ENCODE data around the gene SPART.

The SPART gene

DNA sequence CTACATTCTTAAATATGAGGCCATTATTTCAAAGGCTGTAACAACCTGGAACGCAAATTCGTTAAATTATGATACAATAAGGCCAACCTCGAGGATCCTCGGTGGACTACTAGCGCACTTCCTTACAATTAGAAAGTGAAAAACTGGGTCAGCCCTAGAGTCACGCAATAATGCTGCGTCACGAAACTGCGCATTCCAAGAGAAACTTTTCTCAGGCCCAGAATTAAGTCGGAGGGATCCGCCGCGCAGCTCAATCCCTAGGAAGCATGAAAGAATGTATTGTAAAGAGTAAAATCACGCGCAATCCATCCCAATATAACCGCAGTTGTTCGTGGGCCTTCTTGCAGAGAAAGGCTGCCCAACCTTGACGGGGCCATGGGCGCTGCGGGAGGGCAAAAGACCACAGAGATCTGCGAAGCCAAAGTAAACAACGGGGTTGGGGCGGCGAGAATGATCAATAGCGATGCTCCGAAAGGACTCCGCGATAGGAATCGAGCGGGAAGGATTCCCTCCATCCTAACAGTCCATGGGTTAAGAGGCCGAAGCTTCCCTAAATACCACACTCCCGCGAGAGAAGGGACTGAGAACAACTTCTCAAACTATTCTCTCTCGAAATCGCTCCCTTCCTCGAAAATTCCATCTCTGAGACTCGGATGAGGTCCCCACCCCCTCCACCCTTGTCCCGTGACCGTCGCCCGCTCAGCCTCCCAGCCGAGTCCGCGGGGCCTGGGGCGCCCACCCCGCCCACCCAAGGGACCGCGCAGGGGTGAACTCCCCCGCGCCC, 564 bp downstream of the SPART start:
- no CpG with 5 or more reads among the region's 50 CpGs for WGBS (ENCODE audit: extremely low coverage, insufficient coverage, insufficient read length)
- Histone ChIP-seq H2AFZ (ENCODE audit: insufficient read depth, low read length, poor library complexity) (peak overlapping the region; percentile 96), H2BK120ac (ENCODE audit: insufficient read depth, low read length, poor library complexity) (peak overlapping the region; percentile 93), H2AK5ac (ENCODE audit: low read length) (no peak overlapping the region), H4K91ac (ENCODE audit: low read depth, low read length) (peak overlapping the region; percentile 97), H3K4me3 (ENCODE audit: low read depth, low read length) (peak overlapping the region; percentile 85), H3K4ac (ENCODE audit: low read depth, low read length) (peak overlapping the region; percentile 88), H3K4me1 (ENCODE audit: control insufficient read depth in 1 of 2, insufficient read depth in 2 of 2, low read length in 2 of 2) (peaks cover 3 to 5% of the 10 kb centered on the region in 2 experiments), H3K27ac (ENCODE audit: low read depth, low read length) (peak overlapping the region; percentile 97), H3K9me3 (ENCODE audit: insufficient read depth, low read depth, low read length) (no peaks in the 10 kb centered on the region), H3K4me2 (ENCODE audit: low read length) (peak overlapping the region; percentile 80), H3K79me2 (ENCODE audit: control insufficient read depth, insufficient read depth, low read length, poor library complexity) (peaks cover 12% of the 10 kb centered on the region), H3K36me3 (ENCODE audit: control insufficient read depth in 1 of 2, insufficient read depth in 2 of 2, low read length in 2 of 2) (no peaks in the 10 kb centered on the region), H3K14ac (ENCODE audit: low read length) (peak overlapping the region; percentile 85), H4K12ac (ENCODE audit: low read depth, low read length) (peak overlapping the region; percentile 95), H3K18ac (ENCODE audit: low read length) (peak overlapping the region; percentile 93), H3K23ac (ENCODE audit: low read length) (no peak overlapping the region), H2BK12ac (ENCODE audit: low read length) (peak overlapping the region; percentile 0), H2BK5ac (ENCODE audit: low read depth, low read length, poor library complexity) (peak overlapping the region; percentile 99), H3K79me1 (ENCODE audit: low read length) (peaks cover 17% of the 10 kb centered on the region), H3K27me3 (ENCODE audit: insufficient read depth, low read length) (no peaks in the 10 kb centered on the region), H3K9ac (ENCODE audit: low read length) (peak overlapping the region; percentile 94), H4K8ac (ENCODE audit: low read depth, low read length) (peak overlapping the region; percentile 98)
- peak; percentile 87 to 90 for DNase-seq

GRCh38 chr13:36344886-36345437, 1.2 kb downstream of the SPART start:
- 100% methylated on average over 1 of the region's 14 CpGs for WGBS (ENCODE audit: extremely low coverage, insufficient coverage, insufficient read length)
- no peak overlapping the region for H2AFZ ChIP-seq (ENCODE audit: insufficient read depth, low read length, poor library complexity)
- no peak overlapping the region for H2AK5ac ChIP-seq (ENCODE audit: low read length)
- H4K91ac ChIP-seq (ENCODE audit: low read depth, low read length) = peak overlapping the region; percentile 57
- no peak overlapping the region for H4K12ac ChIP-seq (ENCODE audit: low read depth, low read length)
- H3K9me3 ChIP-seq (ENCODE audit: insufficient read depth, low read depth, low read length) = no peaks in the 10 kb centered on the region
- H3K4ac ChIP-seq (ENCODE audit: low read depth, low read length) = peak overlapping the region; percentile 67
- H3K79me2 ChIP-seq (ENCODE audit: control insufficient read depth, insufficient read depth, low read length, poor library complexity) = peaks cover 12% of the 10 kb centered on the region
- H3K9ac ChIP-seq (ENCODE audit: low read length) = peak overlapping the region; percentile 75
- peak overlapping the region; percentile 97 for H3K27ac ChIP-seq (ENCODE audit: low read depth, low read length)
- H3K27me3 ChIP-seq (ENCODE audit: insufficient read depth, low read length) = no peaks in the 10 kb centered on the region
- H3K23ac ChIP-seq (ENCODE audit: low read length) = no peak overlapping the region
- H3K18ac ChIP-seq (ENCODE audit: low read length) = peak overlapping the region; percentile 75
- peak overlapping the region; percentile 64 for H3K14ac ChIP-seq (ENCODE audit: low read length)
- peaks cover 17% of the 10 kb centered on the region for H3K79me1 ChIP-seq (ENCODE audit: low read length)
- no peak overlapping the region for H3K4me3 ChIP-seq (ENCODE audit: low read depth, low read length)
- no peaks in the 10 kb centered on the region for H3K36me3 ChIP-seq (ENCODE audit: control insufficient read depth in 1 of 2, insufficient read depth in 2 of 2, low read length in 2 of 2)
- H3K4me2 ChIP-seq (ENCODE audit: low read length) = peak overlapping the region; percentile 80
- peak overlapping the region; percentile 69 for H2BK5ac ChIP-seq (ENCODE audit: low read depth, low read length, poor library complexity)
- H3K4me1 ChIP-seq (ENCODE audit: control insufficient read depth in 1 of 2, insufficient read depth in 2 of 2, low read length in 2 of 2) = peaks cover 3 to 5% of the 10 kb centered on the region in 2 experiments
- no peak for DNase-seq
- H2BK120ac ChIP-seq (ENCODE audit: insufficient read depth, low read length, poor library complexity) = peak overlapping the region; percentile 68
- H4K8ac ChIP-seq (ENCODE audit: low read depth, low read length) = peak overlapping the region; percentile 35
- peak overlapping the region; percentile 24 for H2BK12ac ChIP-seq (ENCODE audit: low read length)

DNA sequence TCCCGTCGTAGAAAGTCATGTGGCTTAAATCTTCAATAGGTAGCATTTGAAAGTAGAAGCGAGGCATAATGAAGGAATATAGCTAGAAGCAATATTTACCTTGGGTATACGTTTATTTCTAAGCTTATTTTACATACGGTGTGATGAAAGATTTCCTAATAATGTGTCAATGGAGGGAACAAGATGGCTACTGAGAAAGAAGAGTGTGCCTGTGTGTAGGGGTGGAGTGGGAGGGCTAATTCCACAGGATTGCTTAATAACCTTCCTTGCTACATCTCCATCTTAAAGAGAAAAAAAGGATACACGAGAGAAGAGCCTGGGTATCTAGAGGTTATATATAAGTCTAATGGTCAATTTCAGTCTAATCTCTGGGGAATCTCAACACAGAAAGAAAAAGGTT, 2.0 kb downstream of the SPART start:
- H2AK5ac ChIP-seq (ENCODE audit: low read length) = no peak overlapping the region
- no peak overlapping the region for H2BK5ac ChIP-seq (ENCODE audit: low read depth, low read length, poor library complexity)
- peaks cover 18% of the 10 kb centered on the region for H3K79me1 ChIP-seq (ENCODE audit: low read length)
- no peaks in the 10 kb centered on the region for H3K36me3 ChIP-seq (ENCODE audit: control insufficient read depth in 1 of 2, insufficient read depth in 2 of 2, low read length in 2 of 2)
- H3K27me3 ChIP-seq (ENCODE audit: insufficient read depth, low read length) = no peaks in the 10 kb centered on the region
- no peak overlapping the region for H3K23ac ChIP-seq (ENCODE audit: low read length)
- H3K4me3 ChIP-seq (ENCODE audit: low read depth, low read length) = no peak overlapping the region
- WGBS (ENCODE audit: extremely low coverage, insufficient coverage, insufficient read length) = no CpG with 5 or more reads among the region's 6 CpGs
- no peak overlapping the region for H4K8ac ChIP-seq (ENCODE audit: low read depth, low read length)
- H3K9ac ChIP-seq (ENCODE audit: low read length) = no peak overlapping the region
- H3K4me1 ChIP-seq (ENCODE audit: control insufficient read depth in 1 of 2, insufficient read depth in 2 of 2, low read length in 2 of 2) = peaks cover 3 to 10% of the 10 kb centered on the region in 2 experiments
- peak overlapping the region; percentile 27 for H3K4me2 ChIP-seq (ENCODE audit: low read length)
- DNase-seq = peak; percentile 41 to 64
- peaks cover 12% of the 10 kb centered on the region for H3K79me2 ChIP-seq (ENCODE audit: control insufficient read depth, insufficient read depth, low read length, poor library complexity)
- H3K14ac ChIP-seq (ENCODE audit: low read length) = no peak overlapping the region
- no peak overlapping the region for H2BK12ac ChIP-seq (ENCODE audit: low read length)
- H2BK120ac ChIP-seq (ENCODE audit: insufficient read depth, low read length, poor library complexity) = no peak overlapping the region
- no peak overlapping the region for H4K12ac ChIP-seq (ENCODE audit: low read depth, low read length)
- H3K18ac ChIP-seq (ENCODE audit: low read length) = no peak overlapping the region
- H3K27ac ChIP-seq (ENCODE audit: low read depth, low read length) = no peak overlapping the region
- peak overlapping the region; percentile 70 for H3K4ac ChIP-seq (ENCODE audit: low read depth, low read length)
- no peaks in the 10 kb centered on the region for H3K9me3 ChIP-seq (ENCODE audit: insufficient read depth, low read depth, low read length)
- H2AFZ ChIP-seq (ENCODE audit: insufficient read depth, low read length, poor library complexity) = no peak overlapping the region
- no peak overlapping the region for H4K91ac ChIP-seq (ENCODE audit: low read depth, low read length)

DNA sequence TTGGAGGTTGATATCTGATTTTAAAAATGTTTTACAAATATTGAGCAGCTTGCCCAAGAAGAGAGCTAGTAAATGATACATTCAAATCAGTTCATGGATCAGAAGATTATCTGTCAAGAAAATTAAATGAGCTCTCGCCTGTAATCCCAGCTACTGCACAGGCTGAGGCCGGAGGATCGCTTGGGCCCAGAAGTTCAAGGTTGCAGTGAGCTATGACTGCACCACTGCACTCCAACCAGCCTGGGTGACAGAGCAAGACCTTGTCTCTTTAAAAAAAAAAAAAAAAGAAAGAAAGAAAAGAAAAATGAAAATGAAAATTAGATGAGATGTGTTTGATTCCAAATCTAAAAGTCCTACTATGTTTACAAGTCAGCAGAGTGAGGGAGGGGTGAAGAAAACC, 2.4 kb downstream of the SPART start:
- no peak overlapping the region for H3K23ac ChIP-seq (ENCODE audit: low read length)

More for the DNA sequence above, 2.4 kb downstream of the SPART start:
- peaks cover 3 to 11% of the 10 kb centered on the region in 2 experiments for H3K4me1 ChIP-seq (ENCODE audit: control insufficient read depth in 1 of 2, insufficient read depth in 2 of 2, low read length in 2 of 2)
- H4K8ac ChIP-seq (ENCODE audit: low read depth, low read length) = no peak overlapping the region
- H2BK12ac ChIP-seq (ENCODE audit: low read length) = no peak overlapping the region
- H3K79me2 ChIP-seq (ENCODE audit: control insufficient read depth, insufficient read depth, low read length, poor library complexity) = peaks cover 12% of the 10 kb centered on the region
- no peak overlapping the region for H3K4me3 ChIP-seq (ENCODE audit: low read depth, low read length)
- H3K36me3 ChIP-seq (ENCODE audit: control insufficient read depth in 1 of 2, insufficient read depth in 2 of 2, low read length in 2 of 2) = no peaks in the 10 kb centered on the region
- H3K14ac ChIP-seq (ENCODE audit: low read length) = no peak overlapping the region
- H2AK5ac ChIP-seq (ENCODE audit: low read length) = no peak overlapping the region
- no peaks in the 10 kb centered on the region for H3K27me3 ChIP-seq (ENCODE audit: insufficient read depth, low read length)
- peak overlapping the region; percentile 12 for H3K4ac ChIP-seq (ENCODE audit: low read depth, low read length)
- H2AFZ ChIP-seq (ENCODE audit: insufficient read depth, low read length, poor library complexity) = no peak overlapping the region
- H3K27ac ChIP-seq (ENCODE audit: low read depth, low read length) = no peak overlapping the region
- no peak overlapping the region for H3K18ac ChIP-seq (ENCODE audit: low read length)
- WGBS (ENCODE audit: extremely low coverage, insufficient coverage, insufficient read length) = no CpG with 5 or more reads among the region's 3 CpGs
- H4K12ac ChIP-seq (ENCODE audit: low read depth, low read length) = no peak overlapping the region
- no peaks in the 10 kb centered on the region for H3K9me3 ChIP-seq (ENCODE audit: insufficient read depth, low read depth, low read length)
- no peak for DNase-seq
- no peak overlapping the region for H2BK5ac ChIP-seq (ENCODE audit: low read depth, low read length, poor library complexity)
- H3K9ac ChIP-seq (ENCODE audit: low read length) = no peak overlapping the region
- H3K79me1 ChIP-seq (ENCODE audit: low read length) = peaks cover 18% of the 10 kb centered on the region
- H3K4me2 ChIP-seq (ENCODE audit: low read length) = peak overlapping the region; percentile 29
- H4K91ac ChIP-seq (ENCODE audit: low read depth, low read length) = no peak overlapping the region
- no peak overlapping the region for H2BK120ac ChIP-seq (ENCODE audit: insufficient read depth, low read length, poor library complexity)
